IMR-90 (cell line): Measurements from ENCODE around the gene KRTAP29-1. TPM values are rescaled to one million over a fixed set of nuclear protein-coding genes. Genes with fewer than 3 reads are reported as not detected.
A peak's percentile ranks its signal among the peaks of the same experiment; 100 is the strongest.

Source experiments
- ATAC-seq: fragments of 200-7000 bp; cut with Tn5 transposase; 2 replicates; pipeline ENCODE4 v1.9.1; 2020; ENCODE audit warnings: low read depth, mild to moderate bottlenecking, moderate library complexity
- BruUV-seq: library from RNA; stranded (reverse); fragments of 400-500 nt; replicated peaks from 2 replicates; lab custom pipeline; 2021; lab: Mats Ljungman, UMichigan
- CTCF ChIA-PET: fragments of 300-600 bp; formaldehyde crosslinking; extraction: SDS; loops from one replicate; lab custom pipeline; 2021; ENCODE audit warnings: antibody characterized with exemption; lab: Yijun Ruan, JAX
- POLR2A ChIA-PET: fragments of 300-600 bp; sonication (Branson Sonifier 250); formaldehyde crosslinking; loops from one replicate; lab custom pipeline; 2022; ENCODE audit warnings: antibody characterized with exemption; ENCODE audit not compliant: unreplicated experiment; lab: Charles Lee
- DNase-seq: peaks from one replicate; pipeline ENCODE4 v3.0.0; 2013
- H2AFZ ChIP-seq: replicated peaks from 2 replicates; pipeline ENCODE3; 2013; ENCODE audit warnings: low read length, mild to moderate bottlenecking; ENCODE audit not compliant: poor library complexity
- H2AK5ac ChIP-seq: 2 replicates; pipeline ENCODE4 v1.6.1; 2013; ENCODE audit warnings: low read depth, low read length, inconsistent platforms
- H2AK9ac ChIP-seq: replicated peaks from 2 replicates; pipeline ENCODE3; 2013; ENCODE audit warnings: mild to moderate bottlenecking, low read depth, low read length, moderate library complexity; ENCODE audit not compliant: poor library complexity
- H2BK120ac ChIP-seq: 2 replicates; pipeline ENCODE4 v1.6.1; 2013; ENCODE audit warnings: low read depth, low read length, inconsistent platforms
- H2BK15ac ChIP-seq: 3 replicates; pipeline ENCODE4 v1.6.1; 2013; ENCODE audit warnings: low read depth, low read length, inconsistent platforms
- H2BK20ac ChIP-seq: 2 replicates; pipeline ENCODE4 v1.6.1; 2013; ENCODE audit warnings: low read depth, mild to moderate bottlenecking, inconsistent platforms, low read length, moderate library complexity
- H2BK5ac ChIP-seq: 2 replicates; pipeline ENCODE4 v1.6.1; 2013; ENCODE audit warnings: mild to moderate bottlenecking, low read depth, low read length, inconsistent platforms; ENCODE audit not compliant: poor library complexity, severe bottlenecking
- H3K14ac ChIP-seq: replicated peaks from 2 replicates; pipeline ENCODE4 v1.6.1; 2013; ENCODE audit warnings: low read depth, low read length, inconsistent platforms
- H3K18ac ChIP-seq: 2 replicates; pipeline ENCODE4 v1.6.1; 2013; ENCODE audit warnings: low read depth, low read length, control low read depth
- H3K23ac ChIP-seq: 2 replicates; pipeline ENCODE4 v1.6.1; 2013; ENCODE audit warnings: low read depth, low read length, inconsistent platforms
- H3K27ac ChIP-seq: 2 replicates; pipeline ENCODE4 v1.5.1; 2013; ENCODE audit warnings: mild to moderate bottlenecking, control low read depth, low read length; ENCODE audit not compliant: insufficient read depth
- H3K27me3 ChIP-seq: 2 replicates; pipeline ENCODE4 v1.6.1; 2013; ENCODE audit warnings: low read length; ENCODE audit not compliant: control insufficient read depth, insufficient read depth
- H3K36me3 ChIP-seq: 2 replicates; pipeline ENCODE4 v1.6.1; 2013; ENCODE audit warnings: low read length, mixed read lengths; ENCODE audit not compliant: control insufficient read depth, insufficient read depth
- H3K4ac ChIP-seq: 2 replicates; pipeline ENCODE4 v1.6.1; 2013; ENCODE audit warnings: low read depth, low read length, inconsistent platforms
- H3K4me1 ChIP-seq: 2 replicates; pipeline ENCODE4 v1.6.1; 2013; ENCODE audit warnings: low read length, mixed read lengths; ENCODE audit not compliant: control insufficient read depth, insufficient read depth
- H3K4me2 ChIP-seq: 2 replicates; pipeline ENCODE4 v1.6.1; 2013; ENCODE audit warnings: low read depth, mild to moderate bottlenecking, control low read depth, low read length, moderate library complexity
- H3K4me3 ChIP-seq: 2 replicates; pipeline ENCODE4 v1.5.1; 2013; ENCODE audit warnings: low read depth, mild to moderate bottlenecking, control low read depth, low read length, moderate library complexity; ENCODE audit not compliant: insufficient read depth
- H3K56ac ChIP-seq: 2 replicates; pipeline ENCODE4 v1.6.1; 2013; ENCODE audit warnings: low read length, inconsistent platforms; ENCODE audit not compliant: insufficient read depth; ENCODE audit errors: extremely low read depth
- H3K79me1 ChIP-seq, 2 experiments: 2 replicates each; pipeline ENCODE4 v1.6.1; 2013; ENCODE audit warnings: low read length in 2 of 2, inconsistent platforms in 1 of 2, low read depth in 1 of 2
- H3K9ac ChIP-seq: 2 replicates; pipeline ENCODE4 v1.6.1; 2013; ENCODE audit warnings: low read depth, low read length, control low read depth
- H3K9me1 ChIP-seq: 2 replicates; pipeline ENCODE4 v1.6.1; 2013; ENCODE audit warnings: low read length, inconsistent platforms; ENCODE audit not compliant: insufficient read depth
- H3K9me3 ChIP-seq: 2 replicates; pipeline ENCODE4 v1.6.1; 2013; ENCODE audit warnings: low read length; ENCODE audit not compliant: control insufficient read depth, insufficient read depth
- H4K20me1 ChIP-seq: 2 replicates; pipeline ENCODE4 v1.6.1; 2013; ENCODE audit warnings: low read length, inconsistent platforms; ENCODE audit not compliant: insufficient read depth
- H4K5ac ChIP-seq: 2 replicates; pipeline ENCODE4 v1.6.1; 2013; ENCODE audit warnings: mild to moderate bottlenecking, low read depth, low read length, control low read depth
- H4K8ac ChIP-seq, 2 experiments: 2 replicates each; pipeline ENCODE4 v1.6.1; 2013; ENCODE audit warnings: low read depth in 2 of 2, low read length in 2 of 2, control low read depth in 1 of 2, inconsistent platforms in 1 of 2
- H4K91ac ChIP-seq: 2 replicates; pipeline ENCODE4 v1.6.1; 2013; ENCODE audit warnings: low read depth, low read length, inconsistent platforms; ENCODE audit not compliant: insufficient read depth
- CEBPB ChIP-seq: IDR thresholded peaks from 2 replicates; pipeline ENCODE4 v1.6.1; 2012; ENCODE audit warnings: low read depth, low read length, improper control_type of control experiment
- RCOR1 ChIP-seq: IDR thresholded peaks from 2 replicates; pipeline ENCODE4 v1.6.1; 2012; ENCODE audit warnings: mild to moderate bottlenecking, low read length, improper control_type of control experiment; ENCODE audit not compliant: insufficient replicate concordance
- RFX5 ChIP-seq: IDR thresholded peaks from 2 replicates; pipeline ENCODE4 v1.8.0; 2012; ENCODE audit warnings: low read depth, mild to moderate bottlenecking, low read length, moderate library complexity
- WGBS, 2 experiments: methylation state at CpG; one replicate each; pipeline versions ENCODE4 v1.1.5 to v1.1.7; 2013; ENCODE audit warnings: missing lambda C conversion rate in 2 of 2; ENCODE audit not compliant: insufficient read length in 1 of 2; ENCODE audit errors: extremely low coverage in 2 of 2; 5-methylcytosine and 5-hydroxymethylcytosine counted together
- dilution Hi-C: fragments of 300-500 bp; cut with HindIII; formaldehyde crosslinking; loops from one replicate; pipeline ENCODE4 v1.14.3; 2018; ENCODE audit warnings: low sequenced_read_pairs; ENCODE audit not compliant: unreplicated experiment
- in situ Hi-C: fragments of 300-500 bp; cut with MboI; formaldehyde crosslinking; loops from 3 replicates; pipeline ENCODE4 v1.14.3; 2019; ENCODE audit warnings: low sequenced_read_pairs, inconsistent platforms, mixed read lengths
- intact Hi-C: fragments of 100-400 bp; cut with micrococcal nuclease; formaldehyde crosslinking; loops from 2 replicates; pipeline ENCODE4 v1.10.0; 2022
- polyA plus RNA-seq, 3 experiments: library from polyadenylated mRNA; depleted of rRNA; stranded (reverse); fragments of >200 nt; gene quantifications; 2 replicates each; pipeline ENCODE4 v1.2.3, GENCODE V29; 2012; ENCODE audit warnings: low replicate concordance in 1 of 3
- total RNA-seq: library from RNA; depleted of rRNA; stranded (reverse); fragments of >200 nt; gene quantifications from 2 replicates; pipeline ENCODE4 v1.2.3, GENCODE V29; 2012

KRTAP29-1 gene
- total and polyA plus RNA-seq, 2 of the 4 experiments (the other 2 are of a cell fraction), result not detected

- peak overlapping the region; percentile 34; the same call in 1 of the 2 replicates for H3K23ac ChIP-seq
- 0 out of 2 replicates have a peak overlapping the region, but pooled peaks have one; percentile 49 for H3K14ac ChIP-seq
- POLR2A ChIA-PET, result no interaction called here
- DNase-seq (peak; percentile 39), ATAC-seq (peak; percentile 53)
- H3K9me3 ChIP-seq, result peaks cover 7% of the 10 kb centered on the region
- no CpG with 5 or more reads among the region's 5 CpGs for WGBS, 2 experiments
- peak overlapping the region; percentile 16; the same call in 1 of the 2 replicates for H2BK20ac ChIP-seq
- no peaks in the 10 kb centered on the region for H3K36me3 ChIP-seq
- in situ Hi-C loops, result no loop called here
- H4K5ac ChIP-seq, result peak overlapping the region; percentile 41; the same call in 1 of the 2 replicates
- H3K4ac ChIP-seq, result no peak overlapping the region
- H2AK5ac ChIP-seq, result no peak overlapping the region
- 0 out of 3 replicates have a peak overlapping the region, but pooled peaks have one; percentile 12 for H2BK15ac ChIP-seq
- H2AK9ac ChIP-seq, result no peak overlapping the region
- no peak overlapping the region for H3K27ac ChIP-seq
- no peak overlapping the region for H2AFZ ChIP-seq
- H3K4me2 ChIP-seq, result no peak overlapping the region; the same call in 1 of the 2 replicates
- no peaks in the 10 kb centered on the region for H3K9me1 ChIP-seq
- H3K18ac ChIP-seq, result peak overlapping the region; percentile 87
- no peak overlapping the region for H3K9ac ChIP-seq
- BruUV-seq, result no TSS peak
- intact Hi-C loops, result no loop called here
- H3K4me1 ChIP-seq, result peaks cover 6% of the 10 kb centered on the region
- TF ChIP-seq RFX5 (no peak), RCOR1 (no peak), CEBPB (peak; percentile 81)
- no peaks in the 10 kb centered on the region for H3K79me1 ChIP-seq
- H3K27me3 ChIP-seq, result peaks cover 3% of the 10 kb centered on the region
- H3K56ac ChIP-seq, result no peak overlapping the region
- H3K4me3 ChIP-seq, result no peak overlapping the region
- H4K20me1 ChIP-seq, result no peaks in the 10 kb centered on the region
- H4K91ac ChIP-seq, result no peak overlapping the region; the same call in 1 of the 2 replicates
- CTCF ChIA-PET, result no interaction called here
- H2BK120ac ChIP-seq, result peak overlapping the region; percentile 68; the same call in 1 of the 2 replicates
- H4K8ac ChIP-seq, result no peak overlapping the region
- dilution Hi-C loops, result no loop called here
- H2BK5ac ChIP-seq, result peak overlapping the region; percentile 41
Observed at GRCh38 chr17:41338961-41339485, 36.4 kb upstream of the KRTAP29-1 start.
